ENCODE results near the gene MAN2A2.

- no peak for TF ChIP-seq EZH2 (IDR thresholded peaks at IDR 0.05; ENCODE audit: insufficient read depth, low read length)
- no peak for TF ChIP-seq CTCF (IDR thresholded peaks at IDR 0.05; ENCODE audit: insufficient read depth, low read depth, low read length)
These were observed 45.4 kb downstream of the MAN2A2 start for GRCh38 chr15:90948506-90948905.
